Endothelial cell (in vitro differentiated cells): ENCODE results near the gene WDR7. TPM values are rescaled to one million over a fixed set of nuclear protein-coding genes. Genes with fewer than 3 reads are reported as not detected.

Source experiments
- DNase-seq: peaks from one replicate; pipeline ENCODE4 v3.0.0; 2021; ENCODE audit warnings: low spot score
- H3K27ac Mint-ChIP-seq: one replicate; pipeline ENCODE4 v1.8.0; 2021; ENCODE audit warnings: mixed read lengths, inconsistent platforms; ENCODE audit not compliant: unreplicated experiment
- H3K27me3 Mint-ChIP-seq: one replicate; pipeline ENCODE4 v1.8.0; 2021; ENCODE audit warnings: mild to moderate bottlenecking, moderate library complexity, mixed read lengths, inconsistent platforms; ENCODE audit not compliant: unreplicated experiment
- H3K36me3 Mint-ChIP-seq: one replicate; pipeline ENCODE4 v1.8.0; 2021; ENCODE audit warnings: mild to moderate bottlenecking, low read depth, mixed read lengths, inconsistent platforms; ENCODE audit not compliant: unreplicated experiment
- H3K4me1 Mint-ChIP-seq: one replicate; pipeline ENCODE4 v1.8.0; 2021; ENCODE audit warnings: mild to moderate bottlenecking, mixed read lengths, inconsistent platforms; ENCODE audit not compliant: unreplicated experiment
- H3K4me3 Mint-ChIP-seq: one replicate; pipeline ENCODE4 v1.8.0; 2021; ENCODE audit warnings: mild to moderate bottlenecking, mixed read lengths, inconsistent platforms; ENCODE audit not compliant: unreplicated experiment
- H3K9me3 Mint-ChIP-seq: one replicate; pipeline ENCODE4 v1.8.0; 2021; ENCODE audit warnings: mixed read lengths, inconsistent platforms; ENCODE audit not compliant: unreplicated experiment
- total RNA-seq: library from RNA; stranded (reverse); fragmentation: NEBNext Ultra II Directional; extraction: Animal tissue kit (Norgen Biotek cat#: 25700); gene quantifications from one replicate; pipeline ENCODE4 v1.2.1, GENCODE V29; 2021; ENCODE audit not compliant: unreplicated experiment
- TF ChIP-seq, protein P1 (sequence below): fragments of 200-600 bp; sonication (generic); IDR thresholded peaks from one replicate; pipeline ENCODE4 v1.5.0; 2021; ENCODE audit warnings: antibody characterized with exemption; ENCODE audit not compliant: unreplicated experiment

The WDR7 gene
- total RNA-seq, 1 donor from 2014 or later = 42.0 TPM

DNA sequence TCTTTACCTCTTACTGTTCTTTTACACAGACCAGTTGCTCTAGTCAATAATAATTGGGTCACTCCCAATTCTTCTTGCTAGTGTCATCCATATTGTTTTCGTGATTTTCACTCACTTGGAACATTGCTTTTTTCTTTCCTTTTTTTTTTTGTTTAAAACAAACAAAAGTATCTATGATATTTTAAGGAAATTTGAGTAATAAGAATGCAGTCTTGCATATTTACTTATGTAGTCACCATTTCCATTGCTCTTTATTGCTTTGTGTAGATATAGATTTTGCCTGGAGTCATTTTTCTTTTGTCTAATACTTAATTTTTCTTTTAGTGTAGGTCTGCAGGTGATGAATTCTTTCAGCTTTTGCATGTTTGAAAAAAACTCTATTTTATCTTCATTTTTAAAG, 71.9 kb downstream of the WDR7 start:
- Mint-ChIP-seq H3K4me1 (peaks cover 5% of the 10 kb centered on the region), H3K9me3 (no peaks in the 10 kb centered on the region), H3K27ac (no peak overlapping the region), H3K4me3 (no peak overlapping the region), H3K27me3 (peaks cover 2% of the 10 kb centered on the region), H3K36me3 (no peaks in the 10 kb centered on the region)
- no peak for DNase-seq
- TF ChIP-seq, protein P1, sequence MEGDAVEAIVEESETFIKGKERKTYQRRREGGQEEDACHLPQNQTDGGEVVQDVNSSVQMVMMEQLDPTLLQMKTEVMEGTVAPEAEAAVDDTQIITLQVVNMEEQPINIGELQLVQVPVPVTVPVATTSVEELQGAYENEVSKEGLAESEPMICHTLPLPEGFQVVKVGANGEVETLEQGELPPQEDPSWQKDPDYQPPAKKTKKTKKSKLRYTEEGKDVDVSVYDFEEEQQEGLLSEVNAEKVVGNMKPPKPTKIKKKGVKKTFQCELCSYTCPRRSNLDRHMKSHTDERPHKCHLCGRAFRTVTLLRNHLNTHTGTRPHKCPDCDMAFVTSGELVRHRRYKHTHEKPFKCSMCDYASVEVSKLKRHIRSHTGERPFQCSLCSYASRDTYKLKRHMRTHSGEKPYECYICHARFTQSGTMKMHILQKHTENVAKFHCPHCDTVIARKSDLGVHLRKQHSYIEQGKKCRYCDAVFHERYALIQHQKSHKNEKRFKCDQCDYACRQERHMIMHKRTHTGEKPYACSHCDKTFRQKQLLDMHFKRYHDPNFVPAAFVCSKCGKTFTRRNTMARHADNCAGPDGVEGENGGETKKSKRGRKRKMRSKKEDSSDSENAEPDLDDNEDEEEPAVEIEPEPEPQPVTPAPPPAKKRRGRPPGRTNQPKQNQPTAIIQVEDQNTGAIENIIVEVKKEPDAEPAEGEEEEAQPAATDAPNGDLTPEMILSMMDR = no peak

DNA sequence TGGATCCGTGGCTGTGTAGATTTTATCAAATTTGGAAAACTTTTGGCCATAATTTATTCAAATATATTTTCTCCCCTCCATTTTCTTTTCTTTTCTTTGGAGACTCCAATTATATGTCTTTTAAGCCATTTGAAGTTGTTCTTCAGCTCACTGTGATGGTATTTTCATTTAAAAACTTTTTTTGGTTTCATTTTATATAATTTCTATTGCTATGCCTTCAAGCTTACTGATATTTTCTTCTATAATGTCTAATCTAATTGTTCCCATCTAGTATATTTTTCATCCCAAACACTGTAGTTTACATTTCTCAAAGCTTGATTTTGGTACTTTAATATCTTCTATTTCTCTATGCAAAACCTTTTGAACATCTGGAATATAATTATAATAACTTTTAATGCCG, 72.5 kb downstream of the WDR7 start:
- Mint-ChIP-seq H3K4me1 (peaks cover 5% of the 10 kb centered on the region), H3K27me3 (peaks cover 2% of the 10 kb centered on the region), H3K9me3 (no peaks in the 10 kb centered on the region), H3K4me3 (no peak overlapping the region), H3K27ac (no peak overlapping the region), H3K36me3 (no peaks in the 10 kb centered on the region)
- DNase-seq = no peak
- TF ChIP-seq, protein P1 = no peak

DNA sequence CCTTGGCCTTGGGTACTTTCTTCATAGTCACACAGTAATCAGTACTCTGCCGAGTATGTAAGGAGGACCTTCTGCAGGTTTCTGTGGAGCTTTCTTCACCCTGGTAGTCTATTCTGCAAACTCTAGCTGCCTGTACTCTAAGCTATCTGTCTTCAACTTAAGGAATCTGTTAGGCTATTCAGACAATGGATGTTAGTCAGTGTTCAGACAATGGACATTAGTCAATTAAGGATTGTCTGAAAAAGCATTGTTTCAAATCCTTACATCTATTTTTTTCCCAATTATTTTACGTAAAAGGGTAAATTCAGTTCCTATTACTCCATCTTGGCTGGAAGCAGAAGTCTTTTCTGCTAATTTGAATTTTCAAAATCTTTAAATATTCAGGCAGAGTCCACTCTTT, 75.7 kb downstream of the WDR7 start:
- Mint-ChIP-seq H3K27ac (no peak overlapping the region), H3K36me3 (no peaks in the 10 kb centered on the region), H3K4me1 (peaks cover 5% of the 10 kb centered on the region), H3K27me3 (peaks cover 2% of the 10 kb centered on the region), H3K9me3 (no peaks in the 10 kb centered on the region), H3K4me3 (no peak overlapping the region)
- no peak for DNase-seq
- TF ChIP-seq, protein P1 = no peak

DNA sequence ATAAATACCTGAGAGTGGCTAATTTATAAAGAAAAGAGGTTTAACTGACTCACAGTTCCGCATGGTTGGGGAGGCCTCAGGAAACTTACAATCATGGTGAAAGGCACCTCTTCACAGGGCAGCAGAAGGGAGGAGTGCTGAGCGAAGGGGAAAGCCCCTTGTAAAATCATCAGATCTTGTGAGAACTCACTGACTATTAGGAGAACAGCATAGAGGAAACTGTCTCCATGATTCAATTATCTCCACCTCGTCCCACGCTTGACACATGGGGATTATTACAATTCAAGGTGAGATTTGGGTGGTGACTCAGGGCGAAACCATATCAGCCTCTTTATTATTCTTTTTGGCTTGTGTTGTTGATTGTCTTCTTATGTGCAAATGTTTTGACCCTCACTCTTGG, 76.2 kb downstream of the WDR7 start:
- H3K9me3 Mint-ChIP-seq = no peaks in the 10 kb centered on the region
- H3K36me3 Mint-ChIP-seq = no peaks in the 10 kb centered on the region
- peaks cover 5% of the 10 kb centered on the region for H3K4me1 Mint-ChIP-seq
- H3K27ac Mint-ChIP-seq = no peak overlapping the region
- H3K4me3 Mint-ChIP-seq = no peak overlapping the region
- TF ChIP-seq, protein P1 = no peak
- peaks cover 2% of the 10 kb centered on the region for H3K27me3 Mint-ChIP-seq
- no peak for DNase-seq

DNA sequence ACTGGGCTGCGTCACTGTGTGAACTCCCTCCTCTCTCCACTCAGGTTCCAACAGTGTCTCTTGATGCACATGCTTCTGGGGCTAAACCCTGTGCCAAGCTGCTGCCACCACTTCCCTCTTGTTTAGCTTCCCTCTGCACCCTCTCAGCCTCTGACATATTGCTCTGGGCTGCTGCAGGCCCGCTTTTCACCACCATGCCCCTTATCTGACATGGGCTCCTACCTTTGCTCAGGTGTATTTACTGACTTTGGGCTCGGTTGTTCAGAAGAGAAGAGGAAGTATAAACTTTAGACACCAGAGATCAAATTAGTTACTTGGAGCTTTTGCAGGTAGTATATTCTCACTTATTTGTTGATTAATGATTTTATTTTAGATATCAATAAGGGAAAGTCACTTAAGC, 77.6 kb downstream of the WDR7 start:
- DNase-seq = no peak

More for the DNA sequence above, 77.6 kb downstream of the WDR7 start:
- H3K9me3 Mint-ChIP-seq = no peaks in the 10 kb centered on the region
- H3K27me3 Mint-ChIP-seq = peaks cover 2% of the 10 kb centered on the region
- H3K4me3 Mint-ChIP-seq = no peak overlapping the region
- H3K4me1 Mint-ChIP-seq = peaks cover 5% of the 10 kb centered on the region
- H3K36me3 Mint-ChIP-seq = no peaks in the 10 kb centered on the region
- TF ChIP-seq, protein P1 = no peak
- H3K27ac Mint-ChIP-seq = no peak overlapping the region
